Gastrocnemius medialis (tissue), 4 donors: ENCODE results near the gene MYH9. TPM values are rescaled to one million over a fixed set of nuclear protein-coding genes. Genes with fewer than 3 reads are reported as not detected.
"Not testable (repeated sequence)": the region's sequence is repeated elsewhere in the genome, so short reads cannot be mapped to it uniquely, and the experiment has no call there.

Experiments
- ATAC-seq, 2 donors: fragments of 150-250 bp; one replicate each; pipeline ENCODE4 v1.9.1; 2016
- DNase-seq, 2 donors: peaks; one replicate each; pipeline ENCODE4 v3.0.0-alpha.2; 2019
- H3K27ac ChIP-seq, 4 donors: fragments of 200-600 bp; sonication (generic); 1 replicate in 1 of 4; 2 replicates in 3 of 4; pipeline ENCODE4 v1.5.1; 2016 to 2018; ENCODE audit warnings: mild to moderate bottlenecking in 2 of 4, moderate library complexity in 1 of 4
- H3K27me3 ChIP-seq, 3 donors: fragments of 200-600 bp; sonication (generic) in 2 of 3; 1 replicate in 1 of 3; 2 replicates in 2 of 3; pipeline versions ENCODE4 v1.5.1 to v1.6.0; 2016 to 2019; ENCODE audit warnings: mild to moderate bottlenecking in 1 of 3, moderate library complexity in 1 of 3
- H3K36me3 ChIP-seq, 2 donors: fragments of 200-600 bp; sonication (generic) in 1 of 2; one replicate each; pipeline ENCODE4 v1.5.1; 2017 to 2018
- H3K4me1 ChIP-seq, 2 donors: fragments of 200-600 bp; sonication (generic) in 1 of 2; one replicate each; pipeline ENCODE4 v1.5.1; 2016 to 2017; ENCODE audit warnings: mild to moderate bottlenecking in 2 of 2
- H3K4me3 ChIP-seq, 4 donors: fragments of 200-600 bp; sonication (generic) in 3 of 4; 1 replicate in 1 of 4; 2 replicates in 3 of 4; pipeline ENCODE4 v1.5.1; 2016 to 2019; ENCODE audit warnings: mild to moderate bottlenecking in 2 of 4
- H3K9me3 ChIP-seq, 3 donors: fragments of 200-600 bp; sonication (generic) in 2 of 3; 1 replicate in 1 of 3; 2 replicates in 2 of 3; pipeline ENCODE4 v1.5.1; 2016 to 2019
- POLR2A ChIP-seq, 2 donors: fragments of 450-650 bp; IDR thresholded peaks; one replicate each; pipeline ENCODE4 v1.6.1; 2017; ENCODE audit warnings: antibody characterized with exemption in 2 of 2, mild to moderate bottlenecking in 2 of 2, moderate library complexity in 2 of 2
- in situ Hi-C, 4 donors: fragments of 200-750 bp; cut with MboI; loops; one replicate each; pipeline versions ENCODE4 v1.15.0 to v1.8.0; 2017; ENCODE audit warnings: low sequenced_read_pairs in 4 of 4
- intact Hi-C: fragments of 100-400 bp; cut with DNase I; formaldehyde crosslinking; loops from one replicate; pipeline ENCODE4 v1.15.1; 2023; ENCODE audit warnings: low total_unique reads
- total RNA-seq, 4 donors: library from RNA; depleted of rRNA; stranded (reverse); fragments of >200 nt; gene quantifications; one replicate each; pipeline versions ENCODE4 v1.1.0 to v1.2.3, GENCODE V29; 2016
- TF ChIP-seq, protein P1 (sequence below), 5 experiments: fragments of 450-650 bp in 3 of 5; fragments of 200-600 bp in 2 of 5; sonication (generic) in 2 of 5; IDR thresholded peaks in 4 of 5; conservative IDR thresholded peaks in 1 of 5; 1 replicate in 4 of 5; 2 replicates in 1 of 5; pipeline ENCODE4 v1.5.1; 2016 to 2019; ENCODE audit warnings: antibody characterized with exemption in 5 of 5, mild to moderate bottlenecking in 3 of 5, moderate library complexity in 3 of 5

Gene MYH9
- total RNA-seq, 4 donors from 2014 or later = 38.9 to 115 (median 104) TPM

DNA sequence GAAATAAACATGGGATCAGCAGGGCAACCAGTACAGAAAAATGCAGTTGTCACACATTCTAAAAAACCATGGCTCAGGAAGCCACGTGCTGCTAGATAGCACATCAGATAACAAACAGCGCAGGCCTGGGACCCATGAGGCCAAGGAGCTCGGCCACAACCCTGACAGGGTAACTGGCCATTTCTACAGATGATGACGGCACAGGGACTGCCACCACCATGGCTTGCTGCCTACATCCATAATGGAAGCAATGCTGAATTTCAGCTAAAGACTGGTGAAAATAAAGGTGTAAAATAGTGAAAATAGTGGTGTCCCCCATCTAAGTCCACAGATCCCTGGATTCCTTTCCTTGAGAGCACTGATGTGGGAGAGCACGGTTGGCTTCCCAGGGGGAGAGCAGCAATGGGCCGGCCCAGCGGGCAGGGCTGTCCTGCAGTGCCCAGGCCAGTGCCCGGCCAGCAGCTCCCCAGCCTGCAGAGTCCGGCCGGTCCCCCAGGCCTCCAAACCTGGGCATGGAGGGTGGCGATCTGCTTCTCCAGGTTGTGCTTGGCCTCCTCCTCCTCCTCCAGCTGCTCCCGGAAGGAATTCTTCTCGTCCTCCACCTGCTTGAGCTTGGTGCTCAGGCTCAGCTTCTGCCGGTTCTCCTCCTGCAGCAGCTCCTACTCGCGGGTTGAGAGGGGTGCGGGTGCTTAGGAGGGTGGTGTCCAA is 94.8 kb downstream of the MYH9 start:
- no peak for TF ChIP-seq POLR2A (IDR thresholded peaks at IDR 0.05)
- TF ChIP-seq, protein P1, sequence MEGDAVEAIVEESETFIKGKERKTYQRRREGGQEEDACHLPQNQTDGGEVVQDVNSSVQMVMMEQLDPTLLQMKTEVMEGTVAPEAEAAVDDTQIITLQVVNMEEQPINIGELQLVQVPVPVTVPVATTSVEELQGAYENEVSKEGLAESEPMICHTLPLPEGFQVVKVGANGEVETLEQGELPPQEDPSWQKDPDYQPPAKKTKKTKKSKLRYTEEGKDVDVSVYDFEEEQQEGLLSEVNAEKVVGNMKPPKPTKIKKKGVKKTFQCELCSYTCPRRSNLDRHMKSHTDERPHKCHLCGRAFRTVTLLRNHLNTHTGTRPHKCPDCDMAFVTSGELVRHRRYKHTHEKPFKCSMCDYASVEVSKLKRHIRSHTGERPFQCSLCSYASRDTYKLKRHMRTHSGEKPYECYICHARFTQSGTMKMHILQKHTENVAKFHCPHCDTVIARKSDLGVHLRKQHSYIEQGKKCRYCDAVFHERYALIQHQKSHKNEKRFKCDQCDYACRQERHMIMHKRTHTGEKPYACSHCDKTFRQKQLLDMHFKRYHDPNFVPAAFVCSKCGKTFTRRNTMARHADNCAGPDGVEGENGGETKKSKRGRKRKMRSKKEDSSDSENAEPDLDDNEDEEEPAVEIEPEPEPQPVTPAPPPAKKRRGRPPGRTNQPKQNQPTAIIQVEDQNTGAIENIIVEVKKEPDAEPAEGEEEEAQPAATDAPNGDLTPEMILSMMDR (IDR thresholded peaks at IDR 0.05 in 4 of 5, conservative IDR thresholded peaks at IDR 0.05 in 1 of 5) = no peak
- H3K4me1 ChIP-seq = no peaks in the 10 kb centered on the region
- no peaks in the 10 kb centered on the region for H3K9me3 ChIP-seq
- peaks cover 3 to 85% of the 10 kb centered on the region in 2 donors for H3K36me3 ChIP-seq
- H3K27me3 ChIP-seq = no peaks in the 10 kb centered on the region
- intact Hi-C loops = no loop called here
- no peak overlapping the region for H3K4me3 ChIP-seq
- H3K27ac ChIP-seq = no peak overlapping the region
- ATAC-seq = no peak
- DNase-seq = no peak
- in situ Hi-C loops = no loop called here

DNA sequence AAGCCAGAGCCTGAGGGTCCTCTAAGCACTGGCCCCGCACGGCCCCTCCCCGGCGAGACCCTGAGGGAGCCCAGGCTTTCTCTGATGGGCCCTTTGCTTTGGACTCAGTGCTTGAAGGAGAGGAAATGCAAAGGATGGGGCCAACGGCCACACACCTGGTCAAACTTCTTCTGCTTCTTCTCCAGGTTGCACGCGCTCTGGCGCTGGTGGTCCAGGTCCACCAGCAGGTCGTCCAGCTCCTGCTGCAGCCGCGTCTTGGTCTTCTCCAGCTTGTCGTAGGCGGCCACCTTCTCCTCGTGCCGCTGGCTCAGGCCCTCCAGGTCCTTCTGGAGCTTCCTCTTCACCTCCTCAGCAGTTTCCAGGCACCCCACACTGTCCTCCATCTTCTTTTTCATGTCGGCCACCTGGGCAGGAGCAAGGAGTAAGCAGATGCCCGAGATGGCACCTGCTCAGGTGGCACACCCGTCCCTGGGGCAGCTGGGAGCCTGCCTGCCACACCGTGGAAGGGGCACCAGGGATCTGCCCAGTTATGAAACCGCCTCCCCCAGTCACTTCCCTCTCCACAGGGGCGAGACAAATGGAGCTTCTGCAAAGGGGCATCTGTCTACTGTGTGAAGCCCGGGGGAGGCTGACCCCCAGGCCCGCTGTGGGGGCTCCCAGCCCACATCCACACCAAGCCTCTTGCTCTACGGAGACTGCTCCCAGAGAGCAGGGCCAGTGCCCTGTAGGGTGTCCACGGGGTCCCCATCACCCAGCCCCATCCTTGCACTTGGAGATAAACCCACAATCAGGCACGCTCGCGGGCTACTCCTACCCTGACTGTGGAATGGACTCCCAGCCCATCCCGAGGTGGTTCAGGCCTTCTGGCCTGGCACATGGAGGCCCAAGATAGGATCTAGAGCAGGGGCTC is 95.7 kb downstream of the MYH9 start:
- no peak for TF ChIP-seq POLR2A (IDR thresholded peaks at IDR 0.05)
- TF ChIP-seq, protein P1 (IDR thresholded peaks at IDR 0.05 in 4 of 5, conservative IDR thresholded peaks at IDR 0.05 in 1 of 5) = no peak

DNA sequence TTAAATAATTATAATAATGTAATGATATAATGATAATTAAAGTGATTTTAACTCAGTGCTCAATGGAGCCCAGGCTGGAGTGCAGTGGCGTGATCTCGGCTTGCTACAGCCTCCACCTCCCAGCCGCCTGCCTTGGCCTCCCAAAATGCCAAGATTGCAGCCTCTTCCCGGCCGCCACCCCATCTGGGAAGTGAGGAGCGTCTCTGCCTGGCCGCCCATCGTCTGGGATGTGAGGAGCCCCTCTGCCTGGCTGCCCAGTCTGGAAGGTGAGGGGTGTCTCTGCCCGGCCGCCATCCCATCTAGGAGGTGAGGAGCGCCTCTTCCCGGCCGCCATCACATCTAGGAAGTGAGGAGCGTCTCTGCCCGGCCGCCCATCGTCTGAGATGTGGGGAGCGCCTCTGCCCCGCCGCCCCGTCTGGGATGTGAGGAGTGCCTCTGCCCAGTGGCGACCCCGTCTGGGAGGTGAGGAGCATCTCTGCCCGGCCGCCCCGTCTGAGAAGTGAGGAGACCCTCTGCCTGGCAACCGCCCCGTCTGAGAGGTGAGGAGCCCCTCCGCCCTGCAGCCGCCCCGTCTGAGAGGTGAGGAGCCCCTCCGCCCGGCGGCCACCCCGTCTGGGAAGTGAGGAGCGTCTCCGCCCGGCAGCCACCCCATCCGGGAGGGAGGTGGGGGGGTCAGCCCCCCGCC is 97.2 kb downstream of the MYH9 start:
- H3K4me3 ChIP-seq, intact Hi-C loops, ATAC-seq, H3K9me3 ChIP-seq, H3K27me3 ChIP-seq, H3K27ac ChIP-seq, DNase-seq, in situ Hi-C loops: not testable (repeated sequence)
- peaks cover 10 to 11% of the 10 kb centered on the region in 2 donors for H3K4me1 ChIP-seq
- H3K36me3 ChIP-seq = peaks cover 3 to 84% of the 10 kb centered on the region in 2 donors

More for the DNA sequence above, 95.7 kb downstream of the MYH9 start:
- no peaks in the 10 kb centered on the region for H3K27me3 ChIP-seq
- in situ Hi-C loops = no loop called here
- no peak for ATAC-seq
- H3K4me3 ChIP-seq = no peak overlapping the region
- peaks cover 3 to 85% of the 10 kb centered on the region in 2 donors for H3K36me3 ChIP-seq
- DNase-seq = no peak
- intact Hi-C loops = no loop called here
- no peak overlapping the region for H3K27ac ChIP-seq
- no peaks in the 10 kb centered on the region for H3K9me3 ChIP-seq
- H3K4me1 ChIP-seq = no peaks in the 10 kb centered on the region

DNA sequence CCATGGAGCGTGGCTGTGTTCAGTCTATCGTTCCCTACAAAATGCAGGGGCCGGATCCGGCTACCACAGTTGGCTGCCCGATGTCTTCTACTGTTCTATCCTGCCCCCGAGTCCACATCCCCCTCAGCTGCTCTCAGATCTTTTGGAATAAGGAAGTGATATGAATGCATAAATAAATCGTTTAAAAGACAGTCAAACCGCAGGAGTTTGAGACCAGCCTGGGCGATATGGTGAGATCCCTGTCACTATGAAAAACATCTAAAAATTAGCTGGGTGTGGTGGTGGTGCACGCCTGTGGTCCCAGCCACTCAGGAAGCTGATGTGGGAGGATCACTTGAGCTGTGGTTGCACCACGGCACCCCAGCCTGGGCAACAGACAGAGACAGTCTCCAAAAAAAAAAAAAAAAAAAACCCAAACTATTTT is 97.8 kb downstream of the MYH9 start:
- intact Hi-C loops = loop anchor here (10.0 kb wide), 1 partner anchor 355 kb away; no protein-coding TSS in a partner anchor
- H3K27ac ChIP-seq, H3K9me3 ChIP-seq, H3K27me3 ChIP-seq, H3K4me3 ChIP-seq, DNase-seq, ATAC-seq, in situ Hi-C loops: not testable (repeated sequence)
- H3K36me3 ChIP-seq = peaks cover 1 to 84% of the 10 kb centered on the region in 2 donors
- peaks cover 10 to 11% of the 10 kb centered on the region in 2 donors for H3K4me1 ChIP-seq

DNA sequence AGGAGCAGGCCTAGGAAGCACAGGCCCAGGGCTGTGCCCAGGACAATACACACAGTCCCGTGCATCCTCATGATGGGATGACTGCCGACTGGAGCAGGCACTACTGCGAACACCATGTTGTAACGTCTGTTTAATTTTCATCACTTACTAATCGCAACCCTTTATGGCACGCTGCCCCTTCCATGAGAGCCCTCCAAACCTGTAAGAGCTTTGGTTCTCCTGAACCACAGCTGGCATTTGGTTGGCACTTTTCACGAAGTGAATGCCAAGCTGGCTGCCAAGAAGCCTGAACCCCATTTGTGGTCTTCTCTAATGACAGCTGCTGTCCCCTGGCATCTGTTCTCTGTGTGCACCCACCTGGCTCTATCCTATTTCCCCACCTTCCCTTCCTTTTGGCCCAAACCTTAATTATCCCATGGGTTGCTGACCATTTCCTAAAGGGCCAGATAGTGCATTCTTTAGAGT is 98.3 kb downstream of the MYH9 start:
- in situ Hi-C loops (no loop called here), intact Hi-C loops (loop anchor here (10.0 kb wide), 1 partner anchor 355 kb away; no protein-coding TSS in a partner anchor)
- Histone ChIP-seq H3K27me3 (no peaks in the 10 kb centered on the region), H3K36me3 (peaks cover 0 to 84% of the 10 kb centered on the region in 2 donors), H3K9me3 (no peaks in the 10 kb centered on the region), H3K27ac (no peak overlapping the region), H3K4me3 (no peak overlapping the region), H3K4me1 (peaks cover 10 to 11% of the 10 kb centered on the region in 2 donors)
- TF ChIP-seq POLR2A (IDR thresholded peaks at IDR 0.05) = no peak
- DNase-seq (no peak), ATAC-seq (no peak)
